Hepatocyte (in vitro differentiated cells): ENCODE results near the gene PAK5. TPM values are rescaled to one million over a fixed set of nuclear protein-coding genes. Genes with fewer than 3 reads are reported as not detected.

Source experiments
- DNase-seq: peaks from one replicate; pipeline ENCODE4 v3.0.0-alpha.2; 2016; ENCODE audit warnings: low spot score
- H2AFZ ChIP-seq: fragments of 200-600 bp; sonication (generic); 2 replicates; pipeline ENCODE4 v1.6.0; 2016; ENCODE audit warnings: antibody characterized with exemption, mild to moderate bottlenecking
- H3K27ac ChIP-seq: fragments of 200-600 bp; sonication (generic); 2 replicates; pipeline ENCODE4 v1.5.1; 2016; ENCODE audit warnings: mild to moderate bottlenecking
- H3K27me3 ChIP-seq: fragments of 200-600 bp; sonication (generic); 2 replicates; pipeline ENCODE4 v1.6.1; 2016
- H3K36me3 ChIP-seq: fragments of 200-600 bp; sonication (generic); replicated peaks from 2 replicates; pipeline ENCODE4 v1.5.1; 2016; ENCODE audit warnings: low read depth; ENCODE audit not compliant: insufficient read depth
- H3K4me1 ChIP-seq: fragments of 200-600 bp; sonication (generic); 2 replicates; pipeline ENCODE4 v1.5.1; 2016; ENCODE audit warnings: mild to moderate bottlenecking, moderate library complexity; ENCODE audit not compliant: insufficient read depth
- H3K4me2 ChIP-seq: fragments of 200-600 bp; sonication (generic); 2 replicates; pipeline ENCODE4 v1.6.0; 2016
- H3K4me3 ChIP-seq: fragments of 200-600 bp; sonication (generic); 2 replicates; pipeline ENCODE4 v1.5.1; 2016; ENCODE audit warnings: mild to moderate bottlenecking
- H3K79me2 ChIP-seq: fragments of 200-600 bp; sonication (generic); 2 replicates; pipeline ENCODE4 v1.6.0; 2017; ENCODE audit warnings: mild to moderate bottlenecking
- H3K9me2 ChIP-seq: fragments of 200-600 bp; sonication (generic); replicated peaks from 2 replicates; pipeline ENCODE4 v1.6.0; 2017; ENCODE audit warnings: mild to moderate bottlenecking; ENCODE audit not compliant: insufficient read depth
- H3K9me3 ChIP-seq: fragments of 200-600 bp; sonication (generic); 2 replicates; pipeline ENCODE4 v1.5.1; 2016; ENCODE audit warnings: low read depth, mild to moderate bottlenecking
- H4K20me1 ChIP-seq: fragments of 200-600 bp; sonication (generic); 2 replicates; pipeline ENCODE4 v1.6.0; 2016; ENCODE audit warnings: mild to moderate bottlenecking; ENCODE audit not compliant: insufficient read depth, poor library complexity, severe bottlenecking
- CTCF ChIP-seq: fragments of 200-600 bp; sonication (generic); IDR thresholded peaks from 2 replicates; pipeline ENCODE4 v1.5.1; 2016; ENCODE audit warnings: antibody characterized with exemption, mild to moderate bottlenecking; ENCODE audit not compliant: poor library complexity
- EZH2 ChIP-seq: fragments of 200-600 bp; sonication (generic); IDR thresholded peaks from 2 replicates; pipeline ENCODE4 v1.6.1; 2016; ENCODE audit warnings: antibody characterized with exemption, mild to moderate bottlenecking, borderline replicate concordance
- EZH2phosphoT487 ChIP-seq: fragments of 200-600 bp; sonication (generic); IDR thresholded peaks from one replicate; pipeline ENCODE4 v1.6.1; 2018; ENCODE audit warnings: antibody characterized with exemption, mild to moderate bottlenecking, low read depth, moderate library complexity; ENCODE audit not compliant: unreplicated experiment, severe bottlenecking
- WGBS: methylation state at CpG from one replicate; pipeline ENCODE4 v1.1.6; 2016; ENCODE audit warnings: low lambda C conversion rate; ENCODE audit errors: missing lambda C conversion rate; 5-methylcytosine and 5-hydroxymethylcytosine counted together
- polyA plus RNA-seq: library from polyadenylated mRNA; unstranded; fragments of >200 nt; fragmentation: Nextera tagmentation; extraction: Ambion mirVana; gene quantifications from 2 replicates; pipeline ENCODE4 v1.2.1, GENCODE V29; 2016
- total RNA-seq: library from RNA; depleted of rRNA; stranded (reverse); fragments of >200 nt; gene quantifications from 2 replicates; pipeline ENCODE4 v1.2.3, GENCODE V29; 2014

Gene PAK5
- total and polyA plus RNA-seq, 2 experiments from 2014 or later, result 0.56 to 0.97 TPM

- no peak overlapping the region for H3K4me3 ChIP-seq
- no peaks in the 10 kb centered on the region for H3K9me2 ChIP-seq
- H3K27ac ChIP-seq, result no peak overlapping the region
- no peaks in the 10 kb centered on the region for H4K20me1 ChIP-seq
- no peak overlapping the region for H2AFZ ChIP-seq
- no peaks in the 10 kb centered on the region for H3K36me3 ChIP-seq
- TF ChIP-seq EZH2phosphoT487 (no peak), CTCF (no peak), EZH2 (no peak)
- 86% methylated on average over 2 of the region's 2 CpGs for WGBS
- H3K4me2 ChIP-seq, result no peak overlapping the region
- H3K9me3 ChIP-seq, result no peaks in the 10 kb centered on the region
- H3K27me3 ChIP-seq, result no peaks in the 10 kb centered on the region
- DNase-seq, result no peak
- no peaks in the 10 kb centered on the region for H3K4me1 ChIP-seq
- no peaks in the 10 kb centered on the region for H3K79me2 ChIP-seq
These were observed 303.4 kb downstream of the PAK5 start for GRCh38 chr20:9535449-9535848.

- no peaks in the 10 kb centered on the region for H3K4me1 ChIP-seq
- H4K20me1 ChIP-seq, result no peaks in the 10 kb centered on the region
- no peak overlapping the region for H3K27ac ChIP-seq
- H3K4me3 ChIP-seq, result no peak overlapping the region
- H2AFZ ChIP-seq, result no peak overlapping the region
- WGBS, result 88% methylated on average over 5 of the region's 5 CpGs
- no peak overlapping the region for H3K4me2 ChIP-seq
- H3K9me2 ChIP-seq, result no peaks in the 10 kb centered on the region
- no peaks in the 10 kb centered on the region for H3K27me3 ChIP-seq
- no peaks in the 10 kb centered on the region for H3K79me2 ChIP-seq
- TF ChIP-seq EZH2phosphoT487, result no peak
- TF ChIP-seq EZH2, result no peak
- no peak for TF ChIP-seq CTCF
- no peak for DNase-seq
- no peaks in the 10 kb centered on the region for H3K9me3 ChIP-seq
- no peaks in the 10 kb centered on the region for H3K36me3 ChIP-seq
These were observed 304.9 kb downstream of the PAK5 start for GRCh38 chr20:9534025-9534424.

DNA sequence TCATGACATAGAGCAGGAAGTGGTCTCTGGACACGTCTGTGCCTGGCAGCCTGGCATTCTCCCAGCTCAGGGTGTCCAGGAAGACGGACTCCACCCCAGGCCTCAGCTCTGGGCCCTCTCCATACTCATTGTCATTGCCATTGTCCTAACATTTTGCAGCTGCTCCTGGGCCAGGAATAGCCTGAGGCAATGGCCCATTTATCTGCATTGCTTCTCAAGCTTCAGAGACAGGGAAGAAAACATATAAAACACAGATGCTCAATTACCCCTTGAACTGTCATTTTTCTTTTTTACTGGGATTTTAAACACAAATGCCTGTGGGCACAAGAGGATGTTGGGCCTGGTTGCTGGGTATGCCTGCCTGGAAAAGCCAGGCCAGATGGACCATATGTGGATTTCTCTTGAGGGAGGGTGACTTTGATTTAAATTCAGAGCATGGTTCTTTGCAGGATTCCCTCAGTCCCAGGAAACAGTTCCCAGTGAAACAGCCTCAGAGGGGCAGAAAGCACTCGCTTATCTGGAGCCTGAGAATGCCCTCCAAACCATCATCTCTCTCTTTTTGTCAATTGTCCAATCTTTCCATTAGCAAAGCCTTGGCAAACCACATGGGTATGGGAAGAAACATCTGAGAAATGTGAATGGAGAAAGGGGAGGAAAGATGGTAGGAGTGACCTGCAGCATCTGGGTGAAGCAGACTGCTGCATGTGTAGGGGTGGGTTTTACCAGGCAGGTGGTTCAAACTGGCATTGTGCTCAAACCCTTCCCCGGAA, 306.6 kb downstream of the PAK5 start:
- no peak for DNase-seq
- Histone ChIP-seq H3K27ac (no peak overlapping the region), H3K4me1 (no peaks in the 10 kb centered on the region), H2AFZ (no peak overlapping the region), H3K27me3 (no peaks in the 10 kb centered on the region), H3K79me2 (no peaks in the 10 kb centered on the region), H4K20me1 (no peaks in the 10 kb centered on the region), H3K9me2 (no peaks in the 10 kb centered on the region), H3K4me2 (no peak overlapping the region), H3K36me3 (no peaks in the 10 kb centered on the region), H3K9me3 (no peaks in the 10 kb centered on the region), H3K4me3 (no peak overlapping the region)
- TF ChIP-seq EZH2, result no peak
- TF ChIP-seq CTCF, result no peak
- no peak for TF ChIP-seq EZH2phosphoT487
- 71% methylated on average over 4 of the region's 4 CpGs for WGBS
